Smooth muscle cell of the pulmonary artery (primary cell): Measurements from ENCODE around the gene ACTR2. TPM values are rescaled to one million over a fixed set of nuclear protein-coding genes. Genes with fewer than 3 reads are reported as not detected.

ENCODE experiments used
- total RNA-seq: library from RNA; depleted of rRNA; stranded (reverse); fragments of >200 nt; gene quantifications from 2 replicates; pipeline ENCODE4 v1.2.3, GENCODE V29; 2014

Gene ACTR2
- total RNA-seq, result 125 and 147 TPM in 2 replicates

DNA sequence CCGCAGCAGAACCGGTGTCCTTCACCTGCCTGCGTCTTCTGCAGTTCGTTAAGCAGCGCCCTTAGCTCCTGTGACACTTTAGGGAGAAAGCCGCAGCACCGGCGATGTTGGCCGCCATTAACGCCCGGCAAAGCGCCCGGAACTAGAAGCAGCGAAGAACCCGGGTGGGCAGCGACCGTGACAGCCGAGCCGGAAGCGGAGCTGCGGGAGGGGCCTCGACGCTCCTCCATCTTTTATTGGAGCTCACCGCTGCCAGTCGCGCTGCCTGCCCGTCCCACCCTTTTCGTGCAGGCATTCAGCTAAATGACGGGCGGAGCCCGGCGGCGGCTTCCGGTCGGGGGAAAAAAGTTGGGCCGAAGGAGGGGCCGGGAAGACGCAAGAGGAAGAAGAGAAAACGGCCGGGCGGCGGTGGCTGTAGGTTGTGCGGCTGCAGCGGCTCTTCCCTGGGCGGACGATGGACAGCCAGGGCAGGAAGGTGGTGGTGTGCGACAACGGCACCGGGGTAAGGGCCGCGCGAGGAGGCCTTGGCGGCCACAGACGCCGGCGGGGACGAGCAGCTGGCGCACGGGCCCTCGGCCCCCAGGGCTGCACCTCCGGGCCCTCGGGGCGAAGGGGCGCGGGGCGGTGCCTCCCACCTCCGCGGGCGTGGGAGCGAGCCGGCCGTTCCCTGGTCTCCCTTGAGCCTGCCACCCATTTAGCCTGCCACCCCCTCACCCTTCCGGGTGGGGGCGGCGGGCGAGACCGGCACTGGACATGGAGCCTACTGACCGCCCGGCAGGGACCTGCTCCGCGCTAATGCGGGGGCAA, at the start of gene ACTR2:
Gene ACTR2, plus strand, starts transcription at position 376 of the 807 bp plus-strand sequence. Its CDS starts 79 bp downstream, at position 455.

Other genes starting within 250 kb of the ACTR2 start
- 26.4 and 33.0 TPM in 2 replicates for gene SLC1A4, start 238.4 kb upstream of the ACTR2 start, total RNA-seq
- 7.0 and 13.3 TPM in 2 replicates for gene CEP68, start 171.4 kb upstream of the ACTR2 start, total RNA-seq
- 130 and 154 TPM in 2 replicates for gene RAB1A, start 97.7 kb upstream of the ACTR2 start, total RNA-seq
- 15.9 and 20.0 TPM in 2 replicates for gene SPRED2, start 204.8 kb downstream of the ACTR2 start, total RNA-seq